T-helper 17 cell (primary cell): ENCODE data around the gene VWC2L. TPM values are rescaled to one million over a fixed set of nuclear protein-coding genes. Genes with fewer than 3 reads are reported as not detected.

Source experiments
- ATAC-seq: fragments of 150-1000 bp; cut with Tn5 transposase; 2 replicates; pipeline ENCODE4 v1.10.0; 2021; ENCODE audit warnings: mild to moderate bottlenecking, moderate library complexity
- DNase-seq, 3 donors: peaks; one replicate each; pipeline versions ENCODE4 v3.0.0 to v3.0.0-alpha.2; 2020 to 2021
- H3K9me3 ChIP-seq: one replicate; pipeline ENCODE4 v1.7.0; 2013; ENCODE audit warnings: low read length, mild to moderate bottlenecking; ENCODE audit not compliant: control insufficient read depth, poor library complexity, severe bottlenecking
- H3K27ac Mint-ChIP-seq: one replicate; pipeline ENCODE4 v1.8.0; 2022; ENCODE audit warnings: mild to moderate bottlenecking, moderate library complexity, mixed read lengths
- H3K27me3 Mint-ChIP-seq: one replicate; pipeline ENCODE4 v1.8.0; 2022; ENCODE audit warnings: mixed read lengths
- H3K36me3 Mint-ChIP-seq: one replicate; pipeline ENCODE4 v1.8.0; 2022; ENCODE audit warnings: low read depth, mixed read lengths
- H3K4me1 Mint-ChIP-seq: one replicate; pipeline ENCODE4 v1.8.0; 2022; ENCODE audit warnings: mild to moderate bottlenecking, mixed read lengths
- H3K4me3 Mint-ChIP-seq: one replicate; pipeline ENCODE4 v1.8.0; 2022; ENCODE audit warnings: mild to moderate bottlenecking, moderate library complexity, mixed read lengths
- total RNA-seq, 4 donors: library from RNA in 2 of 4; stranded (reverse) in 2 of 4; gene quantifications; one replicate each; pipeline ENCODE4 v1.2.3 and lab custom pipeline; 2022 to 2026

The VWC2L gene
- total RNA-seq, 2 donors from 2014 or later = not detected

- no peak for DNase-seq
- peaks cover 7% of the 10 kb centered on the region for H3K27me3 Mint-ChIP-seq
Observed at GRCh38 chr2:214484239-214484638, 73.4 kb downstream of the VWC2L start.

GRCh38 chr2:214484701-214485100 lies 73.8 kb downstream of the VWC2L start:
- H3K4me1 Mint-ChIP-seq = no peaks in the 10 kb centered on the region
- ATAC-seq = no peak
- H3K27ac Mint-ChIP-seq = no peak overlapping the region
- H3K9me3 ChIP-seq = no peaks in the 10 kb centered on the region
- DNase-seq = no peak
- no peak overlapping the region for H3K4me3 Mint-ChIP-seq
- no peaks in the 10 kb centered on the region for H3K36me3 Mint-ChIP-seq
- peaks cover 7% of the 10 kb centered on the region for H3K27me3 Mint-ChIP-seq

More at GRCh38 chr2:214484239-214484638, 73.4 kb downstream of the VWC2L start:
- ATAC-seq = no peak
- H3K27ac Mint-ChIP-seq = no peak overlapping the region
- no peaks in the 10 kb centered on the region for H3K9me3 ChIP-seq
- H3K4me3 Mint-ChIP-seq = no peak overlapping the region
- no peaks in the 10 kb centered on the region for H3K4me1 Mint-ChIP-seq
- H3K36me3 Mint-ChIP-seq = no peaks in the 10 kb centered on the region

GRCh38 chr2:214489181-214489580 lies 78.3 kb downstream of the VWC2L start:
- Mint-ChIP-seq H3K27me3 (no peaks in the 10 kb centered on the region), H3K4me1 (no peaks in the 10 kb centered on the region), H3K27ac (no peak overlapping the region), H3K36me3 (no peaks in the 10 kb centered on the region), H3K4me3 (no peak overlapping the region)
- no peaks in the 10 kb centered on the region for H3K9me3 ChIP-seq
- ATAC-seq (no peak), DNase-seq (no peak)

GRCh38 chr2:214489702-214490101 lies 78.8 kb downstream of the VWC2L start:
- Mint-ChIP-seq H3K27ac (no peak overlapping the region), H3K4me3 (no peak overlapping the region), H3K4me1 (no peaks in the 10 kb centered on the region), H3K36me3 (no peaks in the 10 kb centered on the region), H3K27me3 (no peaks in the 10 kb centered on the region)
- H3K9me3 ChIP-seq = no peaks in the 10 kb centered on the region
- ATAC-seq (no peak), DNase-seq (no peak)

- no peak for ATAC-seq
- DNase-seq = no peak
- no peaks in the 10 kb centered on the region for H3K27me3 Mint-ChIP-seq
- H3K36me3 Mint-ChIP-seq = no peaks in the 10 kb centered on the region
- no peaks in the 10 kb centered on the region for H3K9me3 ChIP-seq
- H3K27ac Mint-ChIP-seq = no peak overlapping the region
- H3K4me3 Mint-ChIP-seq = no peak overlapping the region
- no peaks in the 10 kb centered on the region for H3K4me1 Mint-ChIP-seq
Observed at GRCh38 chr2:214492152-214492551, 81.3 kb downstream of the VWC2L start.

- ATAC-seq = no peak
- Mint-ChIP-seq H3K36me3 (no peaks in the 10 kb centered on the region), H3K27me3 (peaks cover 4% of the 10 kb centered on the region), H3K4me3 (no peak overlapping the region), H3K4me1 (no peaks in the 10 kb centered on the region), H3K27ac (no peak overlapping the region)
- no peaks in the 10 kb centered on the region for H3K9me3 ChIP-seq
- DNase-seq = no peak
Observed at GRCh38 chr2:214492608-214493007, 81.8 kb downstream of the VWC2L start.

GRCh38 chr2:214497489-214497888 lies 86.6 kb downstream of the VWC2L start:
- no peak for DNase-seq
- Mint-ChIP-seq H3K27me3 (peaks cover 8% of the 10 kb centered on the region), H3K4me3 (no peak overlapping the region), H3K36me3 (no peaks in the 10 kb centered on the region), H3K27ac (no peak overlapping the region), H3K4me1 (no peaks in the 10 kb centered on the region)
- no peaks in the 10 kb centered on the region for H3K9me3 ChIP-seq
- ATAC-seq = no peak

- H3K36me3 Mint-ChIP-seq = no peaks in the 10 kb centered on the region
- no peaks in the 10 kb centered on the region for H3K9me3 ChIP-seq
- H3K27me3 Mint-ChIP-seq = no peaks in the 10 kb centered on the region
- no peak for DNase-seq
- no peaks in the 10 kb centered on the region for H3K4me1 Mint-ChIP-seq
- no peak for ATAC-seq
- H3K27ac Mint-ChIP-seq = no peak overlapping the region
- H3K4me3 Mint-ChIP-seq = no peak overlapping the region
Observed at GRCh38 chr2:214503568-214503967, 92.7 kb downstream of the VWC2L start.

GRCh38 chr2:214504599-214505376 lies 93.9 kb downstream of the VWC2L start:
- H3K9me3 ChIP-seq = no peaks in the 10 kb centered on the region
- Mint-ChIP-seq H3K27me3 (no peaks in the 10 kb centered on the region), H3K4me3 (no peak overlapping the region), H3K36me3 (no peaks in the 10 kb centered on the region), H3K27ac (no peak overlapping the region), H3K4me1 (no peaks in the 10 kb centered on the region)
- DNase-seq = no peak
- no peak for ATAC-seq

GRCh38 chr2:214507032-214507431 lies 96.2 kb downstream of the VWC2L start:
- H3K27ac Mint-ChIP-seq = no peak overlapping the region
- H3K9me3 ChIP-seq = peaks cover 4% of the 10 kb centered on the region
- H3K36me3 Mint-ChIP-seq = no peaks in the 10 kb centered on the region
- H3K4me1 Mint-ChIP-seq = no peaks in the 10 kb centered on the region
- DNase-seq (no peak), ATAC-seq (no peak)
- H3K4me3 Mint-ChIP-seq = no peak overlapping the region
- peaks cover 8% of the 10 kb centered on the region for H3K27me3 Mint-ChIP-seq

GRCh38 chr2:214514704-214515103 lies 103.8 kb downstream of the VWC2L start:
- peaks cover 4% of the 10 kb centered on the region for H3K9me3 ChIP-seq
- DNase-seq (no peak), ATAC-seq (no peak)
- Mint-ChIP-seq H3K36me3 (no peaks in the 10 kb centered on the region), H3K4me3 (no peak overlapping the region), H3K27ac (no peak overlapping the region), H3K4me1 (no peaks in the 10 kb centered on the region), H3K27me3 (peaks cover 16% of the 10 kb centered on the region)

- DNase-seq (no peak), ATAC-seq (no peak)
- peaks cover 4% of the 10 kb centered on the region for H3K9me3 ChIP-seq
- no peaks in the 10 kb centered on the region for H3K4me1 Mint-ChIP-seq
- no peak overlapping the region for H3K4me3 Mint-ChIP-seq
- H3K36me3 Mint-ChIP-seq = no peaks in the 10 kb centered on the region
- H3K27me3 Mint-ChIP-seq = peaks cover 18% of the 10 kb centered on the region
- no peak overlapping the region for H3K27ac Mint-ChIP-seq
Observed at GRCh38 chr2:214515111-214515510, 104.3 kb downstream of the VWC2L start.

- ATAC-seq (no peak), DNase-seq (no peak)
- no peaks in the 10 kb centered on the region for H3K4me1 Mint-ChIP-seq
- peaks cover 10% of the 10 kb centered on the region for H3K27me3 Mint-ChIP-seq
- H3K36me3 Mint-ChIP-seq = no peaks in the 10 kb centered on the region
- no peak overlapping the region for H3K4me3 Mint-ChIP-seq
- no peaks in the 10 kb centered on the region for H3K9me3 ChIP-seq
- no peak overlapping the region for H3K27ac Mint-ChIP-seq
Observed at GRCh38 chr2:214519258-214519818, 108.5 kb downstream of the VWC2L start.

- Mint-ChIP-seq H3K4me1 (peaks cover 2% of the 10 kb centered on the region), H3K36me3 (no peaks in the 10 kb centered on the region), H3K27ac (no peak overlapping the region), H3K4me3 (no peak overlapping the region), H3K27me3 (no peaks in the 10 kb centered on the region)
- ATAC-seq (no peak), DNase-seq (no peak)
- no peaks in the 10 kb centered on the region for H3K9me3 ChIP-seq
Observed at GRCh38 chr2:214529021-214529420, 118.2 kb downstream of the VWC2L start.
